ENCODE results near the gene LDHB.

DNA sequence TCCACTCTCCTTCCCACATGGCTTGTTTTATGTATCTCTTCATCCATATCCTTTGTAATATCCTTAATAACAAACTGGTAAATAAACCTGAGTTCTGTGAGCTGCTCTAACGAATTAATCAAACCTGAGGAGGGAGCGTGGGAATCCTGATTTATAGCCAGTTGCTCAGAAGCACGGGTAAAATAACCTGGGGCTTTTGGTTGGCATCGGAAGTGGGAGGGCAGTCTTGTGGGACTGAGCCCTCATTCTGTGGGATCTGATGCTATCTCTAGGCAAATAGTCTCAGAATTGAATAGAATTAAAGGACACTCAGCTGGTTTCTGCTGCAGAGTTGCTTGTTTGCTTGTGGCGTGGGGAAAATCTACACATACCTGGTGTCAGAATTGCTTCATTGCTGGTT is 17.5 kb upstream of the LDHB start:
- TF ChIP-seq, protein P1, sequence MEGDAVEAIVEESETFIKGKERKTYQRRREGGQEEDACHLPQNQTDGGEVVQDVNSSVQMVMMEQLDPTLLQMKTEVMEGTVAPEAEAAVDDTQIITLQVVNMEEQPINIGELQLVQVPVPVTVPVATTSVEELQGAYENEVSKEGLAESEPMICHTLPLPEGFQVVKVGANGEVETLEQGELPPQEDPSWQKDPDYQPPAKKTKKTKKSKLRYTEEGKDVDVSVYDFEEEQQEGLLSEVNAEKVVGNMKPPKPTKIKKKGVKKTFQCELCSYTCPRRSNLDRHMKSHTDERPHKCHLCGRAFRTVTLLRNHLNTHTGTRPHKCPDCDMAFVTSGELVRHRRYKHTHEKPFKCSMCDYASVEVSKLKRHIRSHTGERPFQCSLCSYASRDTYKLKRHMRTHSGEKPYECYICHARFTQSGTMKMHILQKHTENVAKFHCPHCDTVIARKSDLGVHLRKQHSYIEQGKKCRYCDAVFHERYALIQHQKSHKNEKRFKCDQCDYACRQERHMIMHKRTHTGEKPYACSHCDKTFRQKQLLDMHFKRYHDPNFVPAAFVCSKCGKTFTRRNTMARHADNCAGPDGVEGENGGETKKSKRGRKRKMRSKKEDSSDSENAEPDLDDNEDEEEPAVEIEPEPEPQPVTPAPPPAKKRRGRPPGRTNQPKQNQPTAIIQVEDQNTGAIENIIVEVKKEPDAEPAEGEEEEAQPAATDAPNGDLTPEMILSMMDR (IDR thresholded peaks at IDR 0.05), result no peak
- no peak for TF ChIP-seq EP300 (IDR thresholded peaks at IDR 0.05)
- no peak for TF ChIP-seq POLR2A (IDR thresholded peaks at IDR 0.05)
